Neutrophil (primary cell): ENCODE data around the gene NUMB.
A peak's percentile ranks its signal among the peaks of the same experiment; 100 is the strongest.

ENCODE experiments used
- H3K27ac ChIP-seq: fragments of 200-600 bp; sonication (generic); 2 replicates; pipeline ENCODE4 v1.5.1; 2016; ENCODE audit warnings: mild to moderate bottlenecking, moderate library complexity
- H3K27me3 ChIP-seq: fragments of 200-600 bp; sonication (generic); 2 replicates; pipeline ENCODE4 v1.6.0; 2016; ENCODE audit warnings: mild to moderate bottlenecking
- H3K36me3 ChIP-seq: fragments of 200-600 bp; sonication (generic); 2 replicates; pipeline ENCODE4 v1.5.1; 2017
- H3K4me1 ChIP-seq, 2 experiments: fragments of 200-600 bp in 1 of 2; sonication (generic) in 1 of 2; 1 replicate in 1 of 2; 2 replicates in 1 of 2; pipeline versions ENCODE4 v1.5.1 to v1.6.1; 2013 to 2016; ENCODE audit warnings: low read depth in 1 of 2, low read length in 1 of 2, mild to moderate bottlenecking in 1 of 2, moderate library complexity in 1 of 2; ENCODE audit not compliant: control insufficient read depth in 1 of 2, insufficient read depth in 1 of 2
- H3K4me3 ChIP-seq, 2 experiments: fragments of 200-600 bp in 1 of 2; sonication (generic) in 1 of 2; 1 replicate in 1 of 2; 2 replicates in 1 of 2; pipeline ENCODE4 v1.5.1; 2013 to 2016; ENCODE audit warnings: low read depth in 1 of 2, low read length in 1 of 2, mild to moderate bottlenecking in 1 of 2, moderate library complexity in 1 of 2
- H3K9me3 ChIP-seq: fragments of 200-600 bp; sonication (generic); 2 replicates; pipeline ENCODE4 v1.5.1; 2016
- TF ChIP-seq, protein P1 (sequence below): fragments of 200-600 bp; sonication (generic); IDR thresholded peaks from 2 replicates; pipeline ENCODE4 v1.5.1; 2016; ENCODE audit warnings: antibody characterized with exemption

NUMB gene

DNA sequence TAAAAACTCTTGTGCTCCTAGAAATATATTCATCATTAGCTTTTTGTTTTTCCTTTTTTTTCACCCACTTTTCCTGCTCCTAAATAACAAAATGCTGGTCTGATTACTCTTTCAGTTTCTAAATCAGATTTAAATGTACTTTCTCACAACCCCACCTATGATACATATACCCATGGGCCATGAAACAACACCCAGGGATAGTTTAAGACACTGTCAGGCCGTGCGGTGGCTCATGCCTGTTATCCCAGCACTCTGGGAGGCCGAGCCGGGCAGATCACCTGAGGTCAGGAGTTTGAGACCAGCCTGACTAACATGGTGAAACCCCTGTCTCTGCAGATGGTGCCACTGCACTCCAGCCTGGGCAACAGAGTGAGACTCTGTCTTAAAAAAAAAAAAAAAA lies 1.6 kb upstream of the NUMB start:
- peak overlapping the region; percentile 3 to 88 for H3K4me3 ChIP-seq
- no peaks in the 10 kb centered on the region for H3K9me3 ChIP-seq
- H3K27ac ChIP-seq = peak overlapping the region; percentile 28
- H3K4me1 ChIP-seq = peaks cover 77 to 88% of the 10 kb centered on the region in 2 experiments
- peaks cover 36% of the 10 kb centered on the region for H3K36me3 ChIP-seq
- TF ChIP-seq, protein P1, sequence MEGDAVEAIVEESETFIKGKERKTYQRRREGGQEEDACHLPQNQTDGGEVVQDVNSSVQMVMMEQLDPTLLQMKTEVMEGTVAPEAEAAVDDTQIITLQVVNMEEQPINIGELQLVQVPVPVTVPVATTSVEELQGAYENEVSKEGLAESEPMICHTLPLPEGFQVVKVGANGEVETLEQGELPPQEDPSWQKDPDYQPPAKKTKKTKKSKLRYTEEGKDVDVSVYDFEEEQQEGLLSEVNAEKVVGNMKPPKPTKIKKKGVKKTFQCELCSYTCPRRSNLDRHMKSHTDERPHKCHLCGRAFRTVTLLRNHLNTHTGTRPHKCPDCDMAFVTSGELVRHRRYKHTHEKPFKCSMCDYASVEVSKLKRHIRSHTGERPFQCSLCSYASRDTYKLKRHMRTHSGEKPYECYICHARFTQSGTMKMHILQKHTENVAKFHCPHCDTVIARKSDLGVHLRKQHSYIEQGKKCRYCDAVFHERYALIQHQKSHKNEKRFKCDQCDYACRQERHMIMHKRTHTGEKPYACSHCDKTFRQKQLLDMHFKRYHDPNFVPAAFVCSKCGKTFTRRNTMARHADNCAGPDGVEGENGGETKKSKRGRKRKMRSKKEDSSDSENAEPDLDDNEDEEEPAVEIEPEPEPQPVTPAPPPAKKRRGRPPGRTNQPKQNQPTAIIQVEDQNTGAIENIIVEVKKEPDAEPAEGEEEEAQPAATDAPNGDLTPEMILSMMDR = no peak
- H3K27me3 ChIP-seq = no peaks in the 10 kb centered on the region

GRCh38 chr14:73457924-73458182 lies 493 bp downstream of the NUMB start:
- H3K27me3 ChIP-seq = no peaks in the 10 kb centered on the region
- TF ChIP-seq, protein P1 = no peak
- no peaks in the 10 kb centered on the region for H3K9me3 ChIP-seq
- peaks cover 81 to 83% of the 10 kb centered on the region in 2 experiments for H3K4me1 ChIP-seq
- peak overlapping the region; percentile 94 for H3K4me3 ChIP-seq
- peak overlapping the region; percentile 90 for H3K27ac ChIP-seq
- H3K36me3 ChIP-seq = peaks cover 36% of the 10 kb centered on the region

GRCh38 chr14:73457041-73457923 lies 1.1 kb downstream of the NUMB start:
- H3K27me3 ChIP-seq = no peaks in the 10 kb centered on the region
- H3K4me1 ChIP-seq = peaks cover 81 to 83% of the 10 kb centered on the region in 2 experiments
- peak overlapping the region; percentile 90 for H3K27ac ChIP-seq
- peaks cover 31% of the 10 kb centered on the region for H3K36me3 ChIP-seq
- H3K4me3 ChIP-seq = peak overlapping the region; percentile 94
- TF ChIP-seq, protein P1 = no peak
- H3K9me3 ChIP-seq = no peaks in the 10 kb centered on the region

DNA sequence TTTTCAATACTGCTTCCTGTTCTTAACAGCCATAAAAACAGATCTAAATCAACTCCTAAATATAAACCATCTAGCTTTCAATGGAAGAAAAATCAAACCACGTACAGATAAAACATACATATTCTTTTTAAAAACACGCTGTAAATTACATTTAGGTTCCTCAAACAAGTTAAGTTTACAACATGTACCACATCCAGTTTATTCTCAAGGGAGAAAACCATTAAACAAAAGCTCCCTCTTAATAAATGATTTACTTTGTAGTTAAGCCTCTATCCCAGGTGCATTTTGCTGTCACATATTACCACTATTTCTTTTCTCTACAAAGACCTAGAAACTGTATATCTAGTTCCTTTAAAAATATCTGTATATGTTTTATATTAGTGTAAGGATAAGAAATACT lies 3.1 kb downstream of the NUMB start:
- Histone ChIP-seq H3K4me3 (peak overlapping the region; percentile 7 to 94), H3K36me3 (peaks cover 15% of the 10 kb centered on the region), H3K9me3 (no peaks in the 10 kb centered on the region), H3K27me3 (no peaks in the 10 kb centered on the region), H3K4me1 (peaks cover 73 to 74% of the 10 kb centered on the region in 2 experiments), H3K27ac (peak overlapping the region; percentile 48)
- TF ChIP-seq, protein P1 = no peak

- no peaks in the 10 kb centered on the region for H3K9me3 ChIP-seq
- peak overlapping the region; percentile 15 to 26 for H3K4me3 ChIP-seq
Observed at GRCh38 chr14:73452341-73453186, 5.8 kb downstream of the NUMB start.

More at GRCh38 chr14:73452341-73453186, 5.8 kb downstream of the NUMB start:
- Histone ChIP-seq H3K4me1 (peaks cover 55 to 56% of the 10 kb centered on the region in 2 experiments), H3K36me3 (peaks cover 23% of the 10 kb centered on the region), H3K27ac (peak overlapping the region; percentile 82), H3K27me3 (no peaks in the 10 kb centered on the region)
- TF ChIP-seq, protein P1 = no peak
